Esophagus muscularis mucosa (tissue), 3 donors: ENCODE results near the gene GPRIN3.

Source experiments
- POLR2A ChIP-seq: fragments of 450-650 bp; IDR thresholded peaks from one replicate; pipeline ENCODE4 v1.6.1; 2017; ENCODE audit warnings: antibody characterized with exemption, moderate library complexity, mild to moderate bottlenecking, low read depth
- POLR2AphosphoS5 ChIP-seq, 2 donors: sonication (generic); formaldehyde crosslinking; IDR thresholded peaks; one replicate each; pipeline ENCODE4 v1.6.1; 2017; ENCODE audit warnings: antibody characterized with exemption in 2 of 2
- TF ChIP-seq, protein P1 (sequence below), 3 experiments: fragments of 200-600 bp in 2 of 3; fragments of 450-650 bp in 1 of 3; sonication (generic) in 2 of 3; IDR thresholded peaks; one replicate each; pipeline ENCODE4 v1.5.1; 2017 to 2019; ENCODE audit warnings: antibody characterized with exemption in 3 of 3, mild to moderate bottlenecking in 2 of 3, moderate library complexity in 1 of 3

DNA sequence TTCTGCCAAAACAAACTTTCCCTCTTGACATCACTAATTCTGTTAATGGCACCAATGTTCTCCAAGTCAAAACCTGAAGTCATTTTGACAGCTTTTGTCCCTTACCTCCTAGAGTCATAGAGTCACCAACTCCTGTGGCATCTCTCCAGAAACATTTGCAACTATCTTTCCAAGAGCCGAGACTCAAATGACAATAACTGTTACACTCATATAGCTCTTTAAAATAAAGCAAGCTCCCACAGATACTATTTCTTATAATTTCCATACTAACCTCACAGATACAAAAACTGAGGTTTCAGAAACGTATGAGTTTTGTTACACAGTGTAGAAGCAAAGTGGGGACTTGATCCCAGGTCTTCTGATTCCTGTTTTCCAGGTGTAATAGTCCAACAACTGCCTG lies 18.3 kb downstream of the GPRIN3 start:
- TF ChIP-seq POLR2A: no peak
- TF ChIP-seq, protein P1, sequence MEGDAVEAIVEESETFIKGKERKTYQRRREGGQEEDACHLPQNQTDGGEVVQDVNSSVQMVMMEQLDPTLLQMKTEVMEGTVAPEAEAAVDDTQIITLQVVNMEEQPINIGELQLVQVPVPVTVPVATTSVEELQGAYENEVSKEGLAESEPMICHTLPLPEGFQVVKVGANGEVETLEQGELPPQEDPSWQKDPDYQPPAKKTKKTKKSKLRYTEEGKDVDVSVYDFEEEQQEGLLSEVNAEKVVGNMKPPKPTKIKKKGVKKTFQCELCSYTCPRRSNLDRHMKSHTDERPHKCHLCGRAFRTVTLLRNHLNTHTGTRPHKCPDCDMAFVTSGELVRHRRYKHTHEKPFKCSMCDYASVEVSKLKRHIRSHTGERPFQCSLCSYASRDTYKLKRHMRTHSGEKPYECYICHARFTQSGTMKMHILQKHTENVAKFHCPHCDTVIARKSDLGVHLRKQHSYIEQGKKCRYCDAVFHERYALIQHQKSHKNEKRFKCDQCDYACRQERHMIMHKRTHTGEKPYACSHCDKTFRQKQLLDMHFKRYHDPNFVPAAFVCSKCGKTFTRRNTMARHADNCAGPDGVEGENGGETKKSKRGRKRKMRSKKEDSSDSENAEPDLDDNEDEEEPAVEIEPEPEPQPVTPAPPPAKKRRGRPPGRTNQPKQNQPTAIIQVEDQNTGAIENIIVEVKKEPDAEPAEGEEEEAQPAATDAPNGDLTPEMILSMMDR (IDR thresholded peaks at IDR 0.05): no peak
- no peak for TF ChIP-seq POLR2AphosphoS5 (IDR thresholded peaks at IDR 0.05)
